AG04450 (cell line): ENCODE results near the gene ATP6V1C2. TPM values are rescaled to one million over a fixed set of nuclear protein-coding genes. Genes with fewer than 3 reads are reported as not detected.
"Not testable (repeated sequence)": the region's sequence is repeated elsewhere in the genome, so short reads cannot be mapped to it uniquely, and the experiment has no call there.

Experiments
- CTCF ChIA-PET: fragments of 300-600, 350-600 bp; formaldehyde crosslinking; extraction: SDS; loops from one replicate; lab custom pipeline; 2022; ENCODE audit warnings: antibody characterized with exemption, inconsistent platforms; lab: Charles Lee
- POLR2A ChIA-PET: fragments of 350-600 bp; formaldehyde crosslinking; extraction: SDS; loops from one replicate; lab custom pipeline; 2021; ENCODE audit warnings: antibody characterized with exemption, inconsistent platforms; lab: Yijun Ruan, JAX
- DNase-seq: peaks from one replicate; pipeline ENCODE4 v3.0.0-alpha.2; 2011; ENCODE audit warnings: low read depth, low spot score
- H3K27ac ChIP-seq: one replicate; pipeline ENCODE4 v1.5.1; 2012; ENCODE audit warnings: low read depth, low read length, control low read depth
- H3K27me3 ChIP-seq: one replicate; pipeline ENCODE4 v1.6.0; 2012; ENCODE audit warnings: low read length; ENCODE audit not compliant: control insufficient read depth, insufficient read depth
- H3K4me3 ChIP-seq: 2 replicates; pipeline ENCODE4 v1.5.1; 2011; ENCODE audit warnings: mild to moderate bottlenecking, low read depth, low read length, control low read depth
- H3K9me3 ChIP-seq: 2 replicates; pipeline ENCODE4 v1.5.1; 2012; ENCODE audit warnings: low read length; ENCODE audit not compliant: control insufficient read depth, insufficient read depth
- polyA plus RNA-seq: library from polyadenylated mRNA; depleted of rRNA; stranded (reverse); fragments of >200 nt; gene quantifications from 2 replicates; pipeline ENCODE4 v1.2.3, GENCODE V29; 2011
- TF ChIP-seq, protein P1 (sequence below): IDR thresholded peaks from 2 replicates; pipeline ENCODE4 v1.5.1; 2011; ENCODE audit warnings: low read depth, low read length, control low read depth, inconsistent platforms

Gene ATP6V1C2
- polyA plus RNA-seq, 1 experiment, result 0.14 TPM

GRCh38 chr2:10810202-10811161, 89.1 kb downstream of the ATP6V1C2 start:
- Histone ChIP-seq H3K9me3 (no peaks in the 10 kb centered on the region), H3K27me3 (no peaks in the 10 kb centered on the region), H3K4me3 (peak overlapping the region; percentile 80), H3K27ac (peak overlapping the region; percentile 22)
- no peak for DNase-seq
- ChIA-PET POLR2A (no interaction called here), CTCF (no interaction called here)
- TF ChIP-seq, protein P1, sequence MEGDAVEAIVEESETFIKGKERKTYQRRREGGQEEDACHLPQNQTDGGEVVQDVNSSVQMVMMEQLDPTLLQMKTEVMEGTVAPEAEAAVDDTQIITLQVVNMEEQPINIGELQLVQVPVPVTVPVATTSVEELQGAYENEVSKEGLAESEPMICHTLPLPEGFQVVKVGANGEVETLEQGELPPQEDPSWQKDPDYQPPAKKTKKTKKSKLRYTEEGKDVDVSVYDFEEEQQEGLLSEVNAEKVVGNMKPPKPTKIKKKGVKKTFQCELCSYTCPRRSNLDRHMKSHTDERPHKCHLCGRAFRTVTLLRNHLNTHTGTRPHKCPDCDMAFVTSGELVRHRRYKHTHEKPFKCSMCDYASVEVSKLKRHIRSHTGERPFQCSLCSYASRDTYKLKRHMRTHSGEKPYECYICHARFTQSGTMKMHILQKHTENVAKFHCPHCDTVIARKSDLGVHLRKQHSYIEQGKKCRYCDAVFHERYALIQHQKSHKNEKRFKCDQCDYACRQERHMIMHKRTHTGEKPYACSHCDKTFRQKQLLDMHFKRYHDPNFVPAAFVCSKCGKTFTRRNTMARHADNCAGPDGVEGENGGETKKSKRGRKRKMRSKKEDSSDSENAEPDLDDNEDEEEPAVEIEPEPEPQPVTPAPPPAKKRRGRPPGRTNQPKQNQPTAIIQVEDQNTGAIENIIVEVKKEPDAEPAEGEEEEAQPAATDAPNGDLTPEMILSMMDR, result no peak

GRCh38 chr2:10811517-10811916, 90.1 kb downstream of the ATP6V1C2 start:
- POLR2A ChIA-PET, result no interaction called here

GRCh38 chr2:10812362-10813162, 91.1 kb downstream of the ATP6V1C2 start, which contains the start of gene PDIA6:
Gene PDIA6 (minus strand): TSS chr2:10812785. CDS start chr2:10812696, 89 bp downstream.
- peak within 1 kb of the TSS; percentile 47 for H3K27ac ChIP-seq
- TF ChIP-seq, protein P1, result 0 out of 2 replicates have a peak, but pooled peaks have one; percentile 1
- ChIA-PET CTCF (interaction anchor here (0.6 to 1.9 kb wide), 3 partner anchors 20 to 772 kb away, joined by 3 to 7 read pairs (median 5); no protein-coding TSS in a partner anchor), POLR2A (interaction anchor here (0.6 to 1.1 kb wide), 4 partner anchors 19 to 321 kb away, joined by 3 to 4 read pairs (median 4); partner anchors contain the start of gene NOL10)
- no peaks in the 10 kb centered on the region for H3K9me3 ChIP-seq
- H3K4me3 ChIP-seq, result peak within 1 kb of the TSS; percentile 80
- H3K27me3 ChIP-seq, result peaks cover 9% of the 10 kb centered on the region
- peak; percentile 90 for DNase-seq

More at GRCh38 chr2:10811517-10811916, 90.1 kb downstream of the ATP6V1C2 start:
- TF ChIP-seq, protein P1, result no peak
- Histone ChIP-seq H3K27me3 (no peaks in the 10 kb centered on the region), H3K27ac (peak overlapping the region; percentile 34), H3K9me3 (no peaks in the 10 kb centered on the region), H3K4me3 (peak overlapping the region; percentile 80)
- CTCF ChIA-PET, result interaction anchor here (1.3 to 1.9 kb wide), 2 partner anchors 21 to 773 kb away, joined by 5 to 7 read pairs; no protein-coding TSS in a partner anchor
- DNase-seq, result no peak

GRCh38 chr2:10813163-10814138, 92.0 kb downstream of the ATP6V1C2 start:
- POLR2A ChIA-PET, H3K9me3 ChIP-seq, H3K27ac ChIP-seq: not testable (repeated sequence)
- peaks cover 13% of the 10 kb centered on the region for H3K27me3 ChIP-seq
- peak; percentile 4 for DNase-seq
- peak overlapping the region; percentile 63 for H3K4me3 ChIP-seq
- CTCF ChIA-PET, result interaction anchor here (1.0 to 1.9 kb wide), 2 partner anchors 19 to 311 kb away, joined by 3 to 7 read pairs; no protein-coding TSS in a partner anchor
